K562 (cell line): Measurements from ENCODE around the gene TEX38. TPM values are rescaled to one million over a fixed set of nuclear protein-coding genes. Genes with fewer than 3 reads are reported as not detected.

Experiments
- ATAC-seq: fragments of 200-7000 bp; cut with Tn5 transposase; 3 replicates; pipeline ENCODE4 v1.9.1; 2020; ENCODE audit warnings: moderate library complexity
- BruUV-seq: library from RNA; stranded (reverse); fragments of 400-500 nt; replicated peaks from 2 replicates; lab custom pipeline; 2021; lab: Mats Ljungman, UMichigan
- CTCF ChIA-PET: fragments of 300-600 bp; formaldehyde crosslinking; extraction: SDS; loops from one replicate; lab custom pipeline; 2021; ENCODE audit warnings: low intra/inter-chr PET ratio; lab: Yijun Ruan, JAX
- POLR2A ChIA-PET: fragments of 300-600, 350-650 bp; sonication (Branson Sonifier 250); formaldehyde crosslinking; extraction: SDS; loops from one replicate; lab custom pipeline; 2021; ENCODE audit warnings: antibody characterized with exemption, inconsistent platforms; lab: Yijun Ruan, JAX
- DNase-seq, 4 experiments: peaks; one replicate each; pipeline versions ENCODE4 v3.0.0 to v3.0.0-alpha.2; 2011 to 2018; ENCODE audit warnings: low spot score in 3 of 4, mixed read lengths in 3 of 4; ENCODE audit errors: extremely low read depth in 1 of 4
- FAIRE-seq: peaks from 2 replicates; lab custom pipeline; 2011; peaks lifted over from hg19 to GRCh38; lab: Jason Lieb, UNC
- H2AFZ ChIP-seq: 2 replicates; pipeline ENCODE4 v1.6.0; 2011; ENCODE audit warnings: low read depth, low read length, control low read depth, inconsistent platforms
- H3K27ac ChIP-seq: fragments of 200-600 bp; 3 replicates; pipeline ENCODE4 v1.8.0; 2011; ENCODE audit warnings: low read depth, mild to moderate bottlenecking, control low read depth, inconsistent platforms, low read length, moderate library complexity, mixed read lengths; ENCODE audit errors: extremely low read depth
- H3K27me3 ChIP-seq, 2 experiments: fragments of 300-600 bp in 1 of 2; 2 replicates in 1 of 2; 3 replicates in 1 of 2; pipeline versions ENCODE4 v1.6.0 to v1.8.0; 2011; ENCODE audit warnings: inconsistent platforms in 2 of 2, low read length in 2 of 2, mild to moderate bottlenecking in 1 of 2, mixed read lengths in 1 of 2, moderate library complexity in 1 of 2; ENCODE audit not compliant: control insufficient read depth in 2 of 2, insufficient read depth in 2 of 2
- H3K36me3 ChIP-seq: fragments of 300-600 bp; 3 replicates; pipeline ENCODE4 v1.8.0; 2011; ENCODE audit warnings: mild to moderate bottlenecking, low read length, inconsistent platforms; ENCODE audit not compliant: control insufficient read depth, insufficient read depth
- H3K4me1 ChIP-seq, 2 experiments: fragments of 200-600 bp in 1 of 2; replicated peaks in 1 of 2; 2 replicates in 1 of 2; 3 replicates in 1 of 2; pipeline versions ENCODE4 v1.5.1 to v1.8.0; 2011; ENCODE audit warnings: inconsistent platforms in 2 of 2, low read length in 2 of 2, mild to moderate bottlenecking in 1 of 2, mixed read lengths in 1 of 2, moderate library complexity in 1 of 2; ENCODE audit not compliant: control insufficient read depth in 2 of 2, insufficient read depth in 2 of 2
- H3K4me2 ChIP-seq: 2 replicates; pipeline ENCODE4 v1.6.1; 2011; ENCODE audit warnings: low read length, control low read depth, inconsistent platforms, mixed read lengths; ENCODE audit not compliant: insufficient read depth
- H3K4me3 ChIP-seq: fragments of 200-600 bp; sonication (generic), shearing (Covaris generic); 2 replicates; pipeline ENCODE4 v1.5.1; 2016; ENCODE audit warnings: control low read depth, inconsistent platforms
- H3K79me2 ChIP-seq: fragments of 200-600 bp; 3 replicates; pipeline ENCODE4 v1.8.0; 2011; ENCODE audit warnings: low read length, inconsistent platforms; ENCODE audit not compliant: control insufficient read depth, insufficient read depth
- H3K9ac ChIP-seq, 2 experiments: 2 replicates each; pipeline versions ENCODE4 v1.6.0 to v1.6.1; 2011; ENCODE audit warnings: low read depth in 2 of 2, low read length in 2 of 2, control low read depth in 1 of 2, inconsistent platforms in 1 of 2, mild to moderate bottlenecking in 1 of 2, mixed read lengths in 1 of 2; ENCODE audit not compliant: insufficient read depth in 1 of 2
- H3K9me1 ChIP-seq: one replicate; pipeline ENCODE4 v1.6.0; 2011; ENCODE audit warnings: inconsistent platforms, mild to moderate bottlenecking, low read length, moderate library complexity; ENCODE audit not compliant: control insufficient read depth, insufficient read depth
- H3K9me3 ChIP-seq: replicated peaks from 2 replicates; pipeline ENCODE4 v1.5.1; 2011; ENCODE audit warnings: low read depth, low read length, inconsistent platforms; ENCODE audit not compliant: control insufficient read depth, insufficient read depth
- H4K20me1 ChIP-seq: replicated peaks from 2 replicates; pipeline ENCODE4 v1.6.1; 2011; ENCODE audit warnings: low read length, inconsistent platforms, mixed read lengths; ENCODE audit not compliant: control insufficient read depth, insufficient read depth
- ATF6 ChIP-seq: sonication (generic); formaldehyde crosslinking; IDR thresholded peaks from 2 replicates; pipeline ENCODE4 v1.4.0; 2020; ENCODE audit warnings: mild to moderate bottlenecking, missing genetic modification reagents
- BMI1 ChIP-seq: fragments of 150-350 bp; IDR thresholded peaks from 2 replicates; pipeline ENCODE4 v1.6.1; 2014; ENCODE audit warnings: low read length
- CTBP1 ChIP-seq: fragments of 450-650 bp; IDR thresholded peaks from 2 replicates; pipeline ENCODE4 v1.6.1; 2016; ENCODE audit warnings: borderline replicate concordance
- CXXC5 ChIP-seq: fragments of 250-450 bp; sonication (Bioruptor Pico); IDR thresholded peaks from 2 replicates; pipeline ENCODE4 v1.8.0; 2022; ENCODE audit warnings: inconsistent platforms, mild to moderate bottlenecking, moderate library complexity
- HIVEP1 ChIP-seq: fragments of 250-450 bp; sonication (Bioruptor Pico); IDR thresholded peaks from 2 replicates; pipeline ENCODE4 v1.4.0; 2020; ENCODE audit warnings: mild to moderate bottlenecking
- MAFK ChIP-seq: IDR thresholded peaks from 2 replicates; pipeline ENCODE4 v1.6.1; 2011; ENCODE audit warnings: low read length, improper control_type of control experiment
- MEF2D ChIP-seq: conservative IDR thresholded peaks from 2 replicates; pipeline ENCODE4 v1.6.1; 2016; ENCODE audit warnings: low read depth, missing genetic modification characterization, missing compliant biosample characterization
- SRSF9 ChIP-seq: fragments of 200-400 bp; formaldehyde crosslinking; IDR thresholded peaks from 2 replicates; pipeline ENCODE4 v1.6.1; 2017; ENCODE audit warnings: low read depth, low read length, borderline replicate concordance
- TCFL5 ChIP-seq: fragments of 250-450 bp; sonication (Bioruptor Pico); conservative IDR thresholded peaks from 2 replicates; pipeline ENCODE4 v1.6.1; 2021; ENCODE audit warnings: mild to moderate bottlenecking, moderate library complexity, matching md5 sums
- VEZF1 ChIP-seq: fragments of 200-800 bp; sonication (Bioruptor generic); IDR thresholded peaks from 2 replicates; pipeline ENCODE4 v1.6.1; 2017; ENCODE audit warnings: missing genetic modification characterization, missing compliant biosample characterization
- WGBS: fragments of 100-300 bp; shearing (Covaris generic); methylation state at CpG from one replicate; pipeline ENCODE4 v1.1.6; 2016; ENCODE audit warnings: low coverage, mixed read lengths; ENCODE audit not compliant: insufficient coverage; ENCODE audit errors: missing lambda C conversion rate; 5-methylcytosine and 5-hydroxymethylcytosine counted together
- in situ Hi-C: fragments of 300-500 bp; cut with MboI; formaldehyde crosslinking; loops from 4 replicates; pipeline ENCODE4 v1.15.0; 2018; ENCODE audit warnings: inconsistent platforms, mixed read lengths
- intact Hi-C: fragments of 100-400 bp; cut with micrococcal nuclease; formaldehyde crosslinking; loops from 2 replicates; pipeline ENCODE4 v1.14.2; 2022
- polyA plus RNA-seq, 8 experiments: library from polyadenylated mRNA; depleted of rRNA in 4 of 8; stranded (reverse) in 5 of 8; unstranded in 3 of 8; fragments of >200 nt; fragmentation: Nextera tagmentation in 2 of 8; fragmentation: Illumina TruSeq in 1 of 8; extraction: Ambion mirVana in 2 of 8; extraction: Trizol in 1 of 8; gene quantifications; 2 replicates each; pipeline versions ENCODE4 v1.2.1 to v1.2.3, GENCODE V29; 2011 to 2014; ENCODE audit warnings: inconsistent platforms in 1 of 8, missing spikeins in 1 of 8
- total RNA-seq, 7 experiments: library from RNA; depleted of rRNA in 6 of 7; stranded (reverse); fragments of >200 nt in 6 of 7; fragmentation: Illumina TruSeq in 2 of 7; extraction: Trizol in 2 of 7; gene quantifications; 2 replicates each; pipeline versions ENCODE4 v1.2.1 to v1.2.3, GENCODE V29; 2011 to 2021; ENCODE audit warnings: low replicate concordance in 1 of 7
- TF ChIP-seq, protein P1 (sequence below): sonication (generic); formaldehyde crosslinking; IDR thresholded peaks from 2 replicates; pipeline ENCODE4 v1.8.1; 2023; ENCODE audit warnings: mild to moderate bottlenecking, missing genetic modification reagents

The TEX38 gene
- total and polyA plus RNA-seq, 9 of the 15 experiments (the other 6 are each of a cell fraction or from before 2014, with no cell fraction given), result not detected

DNA sequence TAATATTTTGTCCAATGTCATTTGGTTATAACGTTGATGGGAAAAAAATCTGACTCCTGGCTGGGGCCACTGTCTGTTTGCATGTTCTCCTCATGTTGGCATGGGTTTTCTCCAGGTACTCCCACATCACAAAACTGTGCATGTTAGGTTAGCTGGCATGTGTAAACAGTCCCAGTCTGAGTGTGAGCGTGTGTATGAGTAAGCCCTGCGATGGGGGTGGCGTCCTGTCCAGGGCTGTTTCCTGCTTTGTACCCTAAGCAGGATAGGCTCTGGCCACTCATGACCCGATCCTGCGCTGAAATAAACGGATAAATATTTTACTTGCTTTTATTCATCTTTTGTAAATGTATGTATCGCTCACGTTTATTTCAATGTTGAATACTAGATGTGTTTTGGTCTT, 33.8 kb downstream of the TEX38 start:
- Histone ChIP-seq H3K9me3 (no peaks in the 10 kb centered on the region), H3K27ac (no peak overlapping the region), H3K4me1 (no peaks in the 10 kb centered on the region), H3K4me2 (no peak overlapping the region), H3K27me3 (no peaks in the 10 kb centered on the region), H3K79me2 (0 out of 3 replicates have a peak, but pooled peaks cover 5% of the 10 kb centered on the region), H3K4me3 (no peak overlapping the region), H3K9ac (no peak overlapping the region), H3K9me1 (no peaks in the 10 kb centered on the region), H4K20me1 (no peaks in the 10 kb centered on the region), H2AFZ (no peak overlapping the region), H3K36me3 (peaks cover 78% of the 10 kb centered on the region)
- in situ Hi-C loops (no loop called here), intact Hi-C loops (no loop called here)
- POLR2A ChIA-PET, result interaction anchor here (0.7 to 2.7 kb wide), 2 partner anchors 9 to 10 kb away, joined by 3 to 7 read pairs; no protein-coding TSS in a partner anchor
- 84% methylated on average over 9 of the region's 9 CpGs for WGBS
- no TSS peak for BruUV-seq
- CTCF ChIA-PET, result no interaction called here
- TF ChIP-seq CTBP1, result no peak
- TF ChIP-seq MAFK, result no peak
- no peak for TF ChIP-seq SRSF9
- no peak for TF ChIP-seq CXXC5
- TF ChIP-seq BMI1, result no peak
- FAIRE-seq, result no peak
- no peak for DNase-seq
- no peak for ATAC-seq

- no peaks in the 10 kb centered on the region for H3K9me1 ChIP-seq
- BruUV-seq, result no TSS peak
- CTCF ChIA-PET, result no interaction called here
- intact Hi-C loops (no loop called here), in situ Hi-C loops (no loop called here)
- H3K9me3 ChIP-seq, result no peaks in the 10 kb centered on the region
- no peak overlapping the region for H3K9ac ChIP-seq
- POLR2A ChIA-PET, result interaction anchor here (0.6 to 3.2 kb wide), 4 partner anchors 9 to 120 kb away, joined by 3 to 20 read pairs (median 6); no protein-coding TSS in a partner anchor
- H3K36me3 ChIP-seq, result peaks cover 84% of the 10 kb centered on the region
- FAIRE-seq (no peak), DNase-seq (no peak), ATAC-seq (no peak)
- 0 out of 3 replicates have a peak, but pooled peaks cover 5% of the 10 kb centered on the region for H3K79me2 ChIP-seq
- H3K4me2 ChIP-seq, result no peak overlapping the region
- no peaks in the 10 kb centered on the region for H3K4me1 ChIP-seq
- no peak overlapping the region for H3K27ac ChIP-seq
- H3K4me3 ChIP-seq, result no peak overlapping the region
- H2AFZ ChIP-seq, result no peak overlapping the region
- no peaks in the 10 kb centered on the region for H3K27me3 ChIP-seq
- 97% methylated on average over 1 of the region's 1 CpG for WGBS
- no peaks in the 10 kb centered on the region for H4K20me1 ChIP-seq
- TF ChIP-seq, protein P1, sequence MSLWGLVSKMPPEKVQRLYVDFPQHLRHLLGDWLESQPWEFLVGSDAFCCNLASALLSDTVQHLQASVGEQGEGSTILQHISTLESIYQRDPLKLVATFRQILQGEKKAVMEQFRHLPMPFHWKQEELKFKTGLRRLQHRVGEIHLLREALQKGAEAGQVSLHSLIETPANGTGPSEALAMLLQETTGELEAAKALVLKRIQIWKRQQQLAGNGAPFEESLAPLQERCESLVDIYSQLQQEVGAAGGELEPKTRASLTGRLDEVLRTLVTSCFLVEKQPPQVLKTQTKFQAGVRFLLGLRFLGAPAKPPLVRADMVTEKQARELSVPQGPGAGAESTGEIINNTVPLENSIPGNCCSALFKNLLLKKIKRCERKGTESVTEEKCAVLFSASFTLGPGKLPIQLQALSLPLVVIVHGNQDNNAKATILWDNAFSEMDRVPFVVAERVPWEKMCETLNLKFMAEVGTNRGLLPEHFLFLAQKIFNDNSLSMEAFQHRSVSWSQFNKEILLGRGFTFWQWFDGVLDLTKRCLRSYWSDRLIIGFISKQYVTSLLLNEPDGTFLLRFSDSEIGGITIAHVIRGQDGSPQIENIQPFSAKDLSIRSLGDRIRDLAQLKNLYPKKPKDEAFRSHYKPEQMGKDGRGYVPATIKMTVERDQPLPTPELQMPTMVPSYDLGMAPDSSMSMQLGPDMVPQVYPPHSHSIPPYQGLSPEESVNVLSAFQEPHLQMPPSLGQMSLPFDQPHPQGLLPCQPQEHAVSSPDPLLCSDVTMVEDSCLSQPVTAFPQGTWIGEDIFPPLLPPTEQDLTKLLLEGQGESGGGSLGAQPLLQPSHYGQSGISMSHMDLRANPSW (CRISPR knock-in tag), result no peak
- TF ChIP-seq MEF2D (tag) (no peak), VEZF1 (no peak), TCFL5 (no peak), ATF6 (no peak), HIVEP1 (CRISPR knock-in tag) (no peak)
These were observed 36.5 kb downstream of the TEX38 start for GRCh38 chr1:46708121-46708520.
